ENCODE data around the gene SEPTIN10.

SEPTIN10 gene

DNA sequence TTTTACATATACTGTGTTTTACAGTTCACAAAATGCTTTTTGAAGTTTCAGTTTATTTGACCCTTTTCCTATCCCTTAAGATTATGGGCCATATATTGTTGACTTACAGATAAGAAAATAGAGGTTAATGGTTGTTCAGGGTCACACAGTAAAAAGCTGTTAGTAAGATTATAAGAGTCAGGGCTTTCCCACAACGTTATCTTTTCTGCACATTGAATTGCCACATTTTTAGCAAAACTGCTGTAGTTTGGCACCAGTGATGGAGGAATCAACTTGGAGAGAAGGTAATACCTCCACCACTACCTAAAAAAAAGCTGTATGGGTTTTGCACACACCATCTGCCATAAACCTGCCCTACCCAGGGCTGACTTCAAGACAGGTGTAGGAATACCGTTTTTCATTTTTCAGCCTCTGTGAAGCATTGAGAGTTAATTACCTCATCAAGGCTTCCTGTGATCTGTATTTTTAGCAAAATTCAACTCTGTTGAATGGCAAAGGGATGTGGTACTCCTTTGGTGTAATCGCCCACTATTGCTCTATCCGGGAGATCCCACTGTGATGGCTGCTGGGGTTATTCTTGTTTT is 5.4 kb upstream of the SEPTIN10 start:
- H3K9me3 Mint-ChIP-seq: no peaks in the 10 kb centered on the region
- H3K4me1 Mint-ChIP-seq (ENCODE audit: low read depth): no peaks in the 10 kb centered on the region
- peaks cover 61% of the 10 kb centered on the region for H3K27me3 Mint-ChIP-seq
- no peaks in the 10 kb centered on the region for H3K36me3 Mint-ChIP-seq (ENCODE audit: low read depth)
- no peak overlapping the region for H3K4me3 Mint-ChIP-seq
- H3K27ac Mint-ChIP-seq: no peak overlapping the region

DNA sequence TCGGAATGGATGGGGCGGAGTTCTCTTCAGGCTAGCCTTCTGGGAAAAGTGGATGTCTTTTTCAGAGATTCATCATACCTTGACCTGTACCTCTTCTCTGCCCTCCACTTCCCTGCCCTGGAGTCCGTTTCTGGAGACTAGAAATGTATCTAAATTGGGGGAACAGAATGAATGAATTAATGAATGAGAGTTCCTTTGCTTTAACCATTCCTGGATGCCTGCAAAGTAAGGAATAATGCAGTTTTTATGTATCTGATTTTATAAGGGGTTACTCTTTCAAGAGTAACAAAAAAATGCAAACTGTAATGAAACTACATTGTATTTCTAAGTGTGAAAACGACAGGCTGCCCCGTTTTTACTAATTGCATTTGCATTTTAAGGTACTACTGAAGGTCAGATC is 2.4 kb upstream of the SEPTIN10 start:
- Mint-ChIP-seq H3K4me3 (no peak overlapping the region), H3K36me3 (ENCODE audit: low read depth) (no peaks in the 10 kb centered on the region), H3K27ac (no peak overlapping the region), H3K9me3 (no peaks in the 10 kb centered on the region), H3K27me3 (peaks cover 68% of the 10 kb centered on the region), H3K4me1 (ENCODE audit: low read depth) (peaks cover 8% of the 10 kb centered on the region)

DNA sequence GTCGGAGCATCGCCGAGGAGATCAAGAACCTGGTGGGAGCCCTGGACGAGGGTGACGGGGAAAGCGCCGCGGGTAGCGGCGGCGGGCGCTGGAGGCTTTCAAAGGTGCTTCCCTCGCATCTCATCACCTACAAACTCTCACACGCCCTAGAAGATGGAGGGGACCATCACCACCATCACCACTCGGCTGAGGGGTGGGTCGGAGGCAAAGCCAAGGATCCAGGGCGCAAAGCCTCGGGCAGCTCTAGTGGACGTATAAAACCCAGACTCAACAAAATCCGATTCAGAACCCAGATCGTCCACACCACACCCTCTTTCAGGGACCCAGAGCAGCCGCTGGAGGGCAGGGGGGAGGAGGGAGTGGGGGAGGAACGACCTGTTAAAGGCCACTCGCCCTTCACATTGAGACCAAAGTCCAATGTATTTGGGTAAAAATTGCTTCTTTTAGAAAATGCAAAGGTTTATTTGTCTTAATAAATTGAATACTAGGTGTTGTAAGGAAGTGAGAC is 1.9 kb upstream of the SEPTIN10 start:
- peak overlapping the region; percentile 55 for H3K4me3 Mint-ChIP-seq
- H3K27ac Mint-ChIP-seq: no peak overlapping the region

DNA sequence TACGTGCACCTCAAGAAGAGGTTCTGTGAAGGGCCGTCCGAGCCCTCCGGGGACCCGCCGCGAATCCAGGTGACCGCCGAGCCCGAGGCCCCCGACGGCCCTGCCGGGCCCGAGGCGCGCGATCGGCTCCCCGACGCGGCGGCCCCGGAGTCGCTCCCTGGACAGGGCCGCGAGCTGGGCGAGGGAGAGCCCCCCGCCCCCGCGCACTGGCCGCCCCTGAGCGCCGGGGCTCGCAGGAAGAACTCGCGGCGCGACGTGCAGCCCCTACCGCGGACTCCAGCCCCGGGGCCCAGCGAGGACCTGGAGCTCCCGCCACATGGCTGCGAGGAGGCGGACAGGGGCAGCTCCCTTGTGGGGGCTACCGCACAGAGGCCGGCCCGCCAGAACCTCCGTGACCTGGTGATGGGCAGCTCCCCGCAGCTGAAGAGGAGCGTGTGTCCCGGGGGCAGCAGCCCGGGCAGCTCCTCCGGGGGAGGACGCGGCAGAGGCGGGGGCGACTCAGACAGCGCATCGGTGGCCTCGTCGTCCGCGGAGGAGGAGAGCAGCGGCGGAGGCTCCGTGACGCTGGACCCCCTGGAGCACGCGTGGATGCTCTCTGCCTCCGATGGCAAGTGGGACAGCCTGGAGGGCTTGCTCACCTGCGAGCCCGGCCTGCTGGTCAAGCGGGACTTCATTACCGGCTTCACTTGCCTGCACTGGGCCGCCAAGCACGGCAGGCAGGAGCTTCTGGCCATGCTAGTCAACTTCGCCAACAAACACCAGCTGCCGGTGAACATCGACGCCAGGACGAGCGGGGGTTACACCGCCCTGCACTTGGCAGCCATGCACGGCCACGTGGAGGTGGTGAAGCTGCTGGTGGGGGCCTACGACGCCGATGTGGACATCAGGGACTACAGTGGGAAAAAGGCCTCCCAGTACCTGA is 1.2 kb upstream of the SEPTIN10 start:
- peaks cover 77% of the 10 kb centered on the region for H3K27me3 Mint-ChIP-seq
- H3K4me1 Mint-ChIP-seq (ENCODE audit: low read depth): peaks cover 8% of the 10 kb centered on the region
- H3K4me3 Mint-ChIP-seq: no peak overlapping the region
- H3K27ac Mint-ChIP-seq: no peak overlapping the region
- H3K36me3 Mint-ChIP-seq (ENCODE audit: low read depth): no peaks in the 10 kb centered on the region
- H3K9me3 Mint-ChIP-seq: no peaks in the 10 kb centered on the region

More for the DNA sequence above, 1.9 kb upstream of the SEPTIN10 start:
- Mint-ChIP-seq H3K4me1 (ENCODE audit: low read depth) (peaks cover 8% of the 10 kb centered on the region), H3K9me3 (no peaks in the 10 kb centered on the region), H3K36me3 (ENCODE audit: low read depth) (no peaks in the 10 kb centered on the region), H3K27me3 (peaks cover 73% of the 10 kb centered on the region)

DNA sequence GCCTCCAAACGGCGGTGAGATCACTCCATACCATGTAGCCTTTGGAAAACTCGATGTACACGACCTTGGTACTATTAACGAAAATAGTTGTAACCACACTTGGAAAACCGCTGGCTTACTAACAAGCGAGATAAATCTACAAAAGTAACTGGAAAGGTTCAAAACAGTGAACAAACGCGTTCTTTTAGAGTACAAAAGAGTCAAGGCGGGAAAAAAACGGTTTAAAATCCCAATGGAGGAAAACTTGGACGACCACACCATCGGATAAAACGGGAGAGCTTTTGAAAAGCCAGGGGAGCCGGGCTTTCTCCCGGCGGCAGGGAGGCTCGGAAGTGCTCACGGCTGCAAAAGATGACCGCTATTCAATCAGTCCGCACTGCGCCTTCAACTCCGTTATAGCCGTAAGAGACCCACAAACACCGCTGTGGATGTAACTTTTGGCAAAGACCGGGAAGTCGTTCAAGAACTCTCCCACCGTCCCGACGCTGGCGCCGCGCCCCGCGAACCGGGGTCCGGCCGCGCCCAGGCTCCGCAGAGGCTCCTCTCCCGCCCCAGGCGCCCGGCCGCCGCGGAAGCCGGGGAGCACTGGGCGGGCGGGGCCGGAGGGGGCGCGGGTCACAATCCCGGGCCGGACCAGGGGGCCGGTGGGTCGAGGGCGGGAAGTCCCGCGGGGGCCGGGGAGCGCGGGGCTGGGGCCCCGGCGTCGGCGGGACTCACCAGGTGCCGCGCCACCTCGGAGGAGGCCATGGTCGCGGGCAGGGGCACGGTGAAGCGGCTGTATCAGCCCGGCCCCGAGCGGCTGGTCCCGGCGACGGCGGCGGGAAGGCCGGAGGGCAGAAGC is 465 bp downstream of the SEPTIN10 start:
- peak overlapping the region; percentile 84 for H3K4me3 Mint-ChIP-seq
- no peaks in the 10 kb centered on the region for H3K36me3 Mint-ChIP-seq (ENCODE audit: low read depth)
- H3K27ac Mint-ChIP-seq: no peak overlapping the region
- H3K9me3 Mint-ChIP-seq: no peaks in the 10 kb centered on the region
- peaks cover 14% of the 10 kb centered on the region for H3K4me1 Mint-ChIP-seq (ENCODE audit: low read depth)
- peaks cover 75% of the 10 kb centered on the region for H3K27me3 Mint-ChIP-seq

DNA sequence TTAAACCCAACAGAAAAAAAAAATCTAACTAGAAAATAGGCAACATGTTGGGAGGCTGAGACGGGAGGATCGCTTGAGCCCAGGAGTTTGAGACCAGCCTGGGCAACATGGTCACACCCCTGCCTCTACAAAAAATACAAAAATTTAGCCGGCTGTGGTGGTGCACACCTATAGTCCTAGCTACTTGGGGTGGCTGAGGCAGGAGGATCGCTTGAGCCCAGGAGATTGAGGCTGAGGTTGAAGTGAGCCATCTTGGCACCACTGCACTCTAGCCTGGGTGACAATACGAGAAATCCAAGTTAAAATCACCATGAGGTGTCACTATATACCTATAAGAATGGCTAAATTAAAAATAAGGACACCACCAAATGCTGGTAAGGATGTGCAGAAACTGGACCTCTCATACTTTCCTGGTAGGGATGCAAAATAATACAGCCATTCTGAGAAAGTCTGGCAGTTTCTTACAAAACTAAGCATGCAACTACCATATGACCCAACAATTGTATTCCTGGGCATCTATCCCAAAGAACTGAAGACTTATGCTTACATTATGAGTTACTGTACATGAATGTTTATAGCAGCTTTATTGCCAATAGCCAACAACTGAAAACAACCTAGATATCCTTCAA is 2.2 kb downstream of the SEPTIN10 start:
- Mint-ChIP-seq H3K9me3 (no peaks in the 10 kb centered on the region), H3K4me1 (ENCODE audit: low read depth) (peaks cover 14% of the 10 kb centered on the region), H3K27ac (no peak overlapping the region), H3K36me3 (ENCODE audit: low read depth) (no peaks in the 10 kb centered on the region), H3K27me3 (peaks cover 73% of the 10 kb centered on the region), H3K4me3 (no peak overlapping the region)

DNA sequence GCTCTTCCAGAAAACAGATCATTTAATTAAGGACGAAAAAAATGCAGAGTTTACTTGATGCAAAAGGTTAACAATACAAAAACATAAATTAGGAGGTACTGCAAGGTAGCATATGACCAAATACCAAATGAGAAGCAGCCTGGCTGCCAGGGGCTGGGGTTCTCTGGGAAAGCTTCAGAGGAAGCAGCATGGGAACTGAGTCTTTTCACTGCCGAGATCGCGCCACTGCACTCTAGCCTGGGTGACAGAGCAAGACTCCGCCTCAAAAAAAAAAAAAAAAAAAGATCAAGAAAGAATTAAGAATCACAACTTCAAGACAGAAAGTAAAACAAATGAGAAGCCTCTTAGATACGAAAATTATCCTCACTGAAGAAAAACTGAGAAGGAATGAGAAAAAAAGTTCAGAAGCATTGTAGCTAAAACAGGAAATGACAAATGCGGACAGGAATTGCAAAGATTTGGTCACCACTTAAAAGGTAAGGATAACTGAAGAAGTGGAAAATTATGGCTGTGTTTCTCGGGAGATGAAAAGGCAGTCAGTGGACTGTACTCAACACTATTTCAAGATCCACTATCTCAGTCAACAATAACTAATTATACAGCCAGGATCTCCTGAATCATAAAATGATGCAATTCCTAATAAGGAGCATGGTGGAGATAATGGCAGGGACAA is 4.3 kb downstream of the SEPTIN10 start:
- Mint-ChIP-seq H3K27me3 (peaks cover 75% of the 10 kb centered on the region), H3K9me3 (no peaks in the 10 kb centered on the region), H3K4me3 (peak overlapping the region; percentile 32), H3K27ac (no peak overlapping the region), H3K4me1 (ENCODE audit: low read depth) (peaks cover 14% of the 10 kb centered on the region), H3K36me3 (ENCODE audit: low read depth) (no peaks in the 10 kb centered on the region)

DNA sequence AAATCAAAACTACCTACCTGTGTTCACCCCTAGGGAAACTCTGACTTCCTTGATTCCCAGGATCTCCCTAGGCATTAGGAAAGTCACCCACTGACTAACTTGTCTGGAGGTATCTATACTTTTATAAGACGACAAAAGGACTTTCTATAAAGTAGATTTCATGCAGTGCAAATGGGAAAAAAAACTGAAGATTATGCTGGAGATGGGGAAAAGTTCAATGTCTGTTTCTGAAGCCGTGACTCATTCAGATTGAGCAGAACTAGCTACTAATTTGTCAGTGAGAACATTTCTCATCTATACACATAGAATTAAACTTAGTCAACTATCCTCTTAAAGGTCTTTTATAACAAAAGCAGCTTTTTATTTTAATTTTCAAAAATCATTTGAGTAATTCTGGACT is 6.0 kb downstream of the SEPTIN10 start:
- H3K36me3 Mint-ChIP-seq (ENCODE audit: low read depth): no peaks in the 10 kb centered on the region
- no peak overlapping the region for H3K4me3 Mint-ChIP-seq
- H3K4me1 Mint-ChIP-seq (ENCODE audit: low read depth): peaks cover 9% of the 10 kb centered on the region
- H3K27me3 Mint-ChIP-seq: peaks cover 70% of the 10 kb centered on the region
- no peak overlapping the region for H3K27ac Mint-ChIP-seq
- no peaks in the 10 kb centered on the region for H3K9me3 Mint-ChIP-seq

DNA sequence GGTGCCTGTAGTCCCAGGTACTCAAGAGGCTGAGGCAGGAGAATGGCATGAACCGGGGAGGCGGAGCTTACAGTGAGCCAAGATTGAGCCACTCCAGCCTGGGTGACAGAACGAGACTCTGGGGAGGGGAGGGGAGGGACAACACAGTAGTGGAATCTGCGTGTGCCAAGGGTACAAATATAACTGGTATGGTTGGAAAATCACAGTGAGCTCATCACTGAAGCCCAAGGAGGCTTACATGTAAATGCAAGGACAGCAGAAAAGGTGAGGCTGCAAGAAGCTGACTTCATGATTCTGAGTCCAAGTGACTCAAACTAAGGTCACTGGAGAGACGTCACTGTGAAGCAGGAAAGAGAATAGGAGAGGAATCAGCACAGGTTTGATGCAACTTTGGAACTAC is 9.2 kb downstream of the SEPTIN10 start:
- Mint-ChIP-seq H3K27me3 (peaks cover 64% of the 10 kb centered on the region), H3K9me3 (no peaks in the 10 kb centered on the region), H3K4me1 (ENCODE audit: low read depth) (peaks cover 4% of the 10 kb centered on the region), H3K27ac (no peak overlapping the region), H3K36me3 (ENCODE audit: low read depth) (no peaks in the 10 kb centered on the region), H3K4me3 (no peak overlapping the region)

DNA sequence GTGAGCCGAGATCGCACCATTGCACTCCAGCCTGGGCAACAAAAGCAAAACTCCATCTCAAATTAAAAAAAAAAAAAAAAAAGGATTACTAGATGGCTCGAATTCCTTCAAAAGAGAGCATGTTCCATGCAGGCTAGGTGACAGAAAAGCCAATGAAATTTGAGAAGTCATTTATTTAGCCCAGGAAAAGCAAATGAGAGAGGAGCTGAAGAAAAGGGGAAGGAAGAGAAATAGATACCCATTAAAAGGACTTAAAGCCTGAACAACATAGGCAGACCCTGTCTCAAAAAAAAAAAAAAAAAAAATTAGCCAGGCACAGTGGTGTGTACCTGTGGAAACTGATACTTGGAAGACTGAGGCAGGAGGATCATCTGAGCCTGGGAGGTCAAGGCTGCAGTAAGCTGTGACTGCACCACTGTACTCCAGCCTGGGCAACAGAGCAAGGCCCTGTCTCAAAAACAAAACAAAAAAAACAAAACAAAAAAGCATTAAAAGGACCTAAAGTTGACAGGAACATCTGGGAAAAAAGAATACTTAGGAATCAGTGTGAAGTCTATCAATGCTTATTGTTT is 11.1 kb downstream of the SEPTIN10 start:
- Mint-ChIP-seq H3K27me3 (peaks cover 50% of the 10 kb centered on the region), H3K36me3 (ENCODE audit: low read depth) (no peaks in the 10 kb centered on the region), H3K27ac (no peak overlapping the region), H3K4me1 (ENCODE audit: low read depth) (no peaks in the 10 kb centered on the region), H3K9me3 (no peaks in the 10 kb centered on the region), H3K4me3 (no peak overlapping the region)

DNA sequence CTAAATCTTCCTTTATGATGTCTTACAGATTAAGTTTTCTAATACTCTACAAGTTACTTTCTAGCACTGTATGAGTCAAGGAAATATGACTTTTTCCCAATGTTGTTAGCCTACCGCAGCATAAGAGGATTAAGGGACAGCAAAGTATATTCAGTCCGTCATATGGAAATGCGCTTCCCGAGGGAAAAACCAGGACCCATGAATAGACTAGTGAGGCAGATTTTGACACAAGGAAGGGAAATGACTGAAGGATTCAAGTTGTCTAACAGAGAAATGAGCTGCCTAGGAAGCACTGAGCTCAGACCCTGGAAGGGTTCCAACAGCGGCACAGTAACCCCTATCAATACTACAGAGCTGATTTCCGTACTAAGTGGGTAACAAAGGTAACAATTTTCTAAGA is 12.0 kb downstream of the SEPTIN10 start:
- no peak overlapping the region for H3K27ac Mint-ChIP-seq
- peaks cover 41% of the 10 kb centered on the region for H3K27me3 Mint-ChIP-seq

DNA sequence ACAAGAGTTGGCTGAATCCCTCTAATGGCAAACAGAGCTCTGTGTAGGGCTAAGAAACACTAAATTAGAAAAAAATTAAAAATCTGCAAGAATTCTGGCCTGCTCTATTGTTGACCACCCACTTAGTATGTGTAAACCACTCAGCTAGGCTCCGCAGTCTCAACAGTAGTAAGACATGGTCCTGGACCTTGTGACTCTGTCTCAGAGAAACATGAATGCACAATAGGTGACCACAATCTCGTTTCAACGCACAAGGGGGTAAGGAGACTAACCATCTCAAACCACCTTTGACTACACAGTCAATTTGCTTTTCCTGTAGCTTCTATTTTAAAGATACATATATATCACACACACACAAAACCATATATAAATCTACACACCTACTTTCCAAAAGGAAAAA is 16.5 kb downstream of the SEPTIN10 start:
- Mint-ChIP-seq H3K4me1 (ENCODE audit: low read depth) (no peaks in the 10 kb centered on the region), H3K27me3 (peaks cover 19% of the 10 kb centered on the region), H3K27ac (no peak overlapping the region), H3K36me3 (ENCODE audit: low read depth) (no peaks in the 10 kb centered on the region), H3K9me3 (no peaks in the 10 kb centered on the region), H3K4me3 (no peak overlapping the region)

More for the DNA sequence above, 12.0 kb downstream of the SEPTIN10 start:
- H3K36me3 Mint-ChIP-seq (ENCODE audit: low read depth): no peaks in the 10 kb centered on the region
- no peaks in the 10 kb centered on the region for H3K4me1 Mint-ChIP-seq (ENCODE audit: low read depth)
- H3K4me3 Mint-ChIP-seq: no peak overlapping the region
- H3K9me3 Mint-ChIP-seq: no peaks in the 10 kb centered on the region

DNA sequence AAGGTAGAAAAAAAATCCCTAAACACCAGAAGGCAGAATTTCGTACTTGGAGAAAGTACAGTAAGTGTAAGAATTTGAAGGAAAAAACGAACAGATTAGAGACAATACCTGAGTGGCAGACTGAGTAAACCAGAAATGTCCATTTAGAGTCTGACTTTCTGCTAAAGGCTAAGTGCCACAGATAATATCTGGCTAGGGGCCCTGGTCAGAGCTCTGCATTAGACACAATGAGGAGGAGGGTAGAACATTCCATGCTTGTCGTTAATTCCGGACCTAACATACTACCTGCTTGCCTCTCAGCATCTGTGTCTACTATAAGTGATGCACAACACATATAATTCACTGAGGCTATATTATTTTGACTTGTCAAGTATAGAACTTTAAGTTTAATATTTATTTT is 18.1 kb downstream of the SEPTIN10 start:
- no peak overlapping the region for H3K4me3 Mint-ChIP-seq
- no peak overlapping the region for H3K27ac Mint-ChIP-seq
- H3K4me1 Mint-ChIP-seq (ENCODE audit: low read depth): no peaks in the 10 kb centered on the region
- no peaks in the 10 kb centered on the region for H3K36me3 Mint-ChIP-seq (ENCODE audit: low read depth)
- H3K9me3 Mint-ChIP-seq: no peaks in the 10 kb centered on the region
- H3K27me3 Mint-ChIP-seq: peaks cover 11% of the 10 kb centered on the region
